ENCODE data around the gene CDC42BPA.

GRCh38 chr1:227071895-227072587, 246.3 kb downstream of the CDC42BPA start:
- TF ChIP-seq CTCF (IDR thresholded peaks at IDR 0.05; ENCODE audit: poor library complexity, severe bottlenecking): no peak
- no peak for TF ChIP-seq REST (IDR thresholded peaks at IDR 0.05; ENCODE audit: borderline replicate concordance)
- TF ChIP-seq EZH2 (IDR thresholded peaks at IDR 0.05; ENCODE audit: borderline replicate concordance, insufficient read depth, low read length, poor library complexity, severe bottlenecking): no peak
- TF ChIP-seq TAF1 (IDR thresholded peaks at IDR 0.05; ENCODE audit: low read depth): no peak
